H9 (cell line): Measurements from ENCODE around the gene SLC35B4. TPM values are rescaled to one million over a fixed set of nuclear protein-coding genes. Genes with fewer than 3 reads are reported as not detected.

Experiments
- DNase-seq: peaks from one replicate; pipeline ENCODE4 v3.0.0-alpha.2; 2017
- H2AFZ ChIP-seq: one replicate; pipeline ENCODE4 v1.6.1; 2013; ENCODE audit warnings: mild to moderate bottlenecking, low read length, control low read depth, moderate library complexity
- H2AK5ac ChIP-seq: 2 replicates; pipeline ENCODE4 v1.6.1; 2013; ENCODE audit warnings: low read length, control low read depth, mixed read lengths; ENCODE audit not compliant: insufficient read length
- H2BK120ac ChIP-seq: one replicate; pipeline ENCODE4 v1.6.1; 2013; ENCODE audit warnings: low read depth, mild to moderate bottlenecking, low read length, control low read depth, inconsistent platforms; ENCODE audit not compliant: poor library complexity, severe bottlenecking
- H2BK12ac ChIP-seq: 2 replicates; pipeline ENCODE4 v1.6.1; 2013; ENCODE audit warnings: low read length, control low read depth, mixed read lengths, low read depth; ENCODE audit not compliant: insufficient read length
- H2BK15ac ChIP-seq: 2 replicates; pipeline ENCODE4 v1.6.1; 2013; ENCODE audit warnings: low read depth, low read length, control low read depth
- H2BK20ac ChIP-seq: one replicate; pipeline ENCODE4 v1.6.1; 2013; ENCODE audit warnings: low read depth, mild to moderate bottlenecking, low read length, control low read depth, inconsistent platforms; ENCODE audit not compliant: poor library complexity, severe bottlenecking
- H2BK5ac ChIP-seq: 2 replicates; pipeline ENCODE4 v1.6.1; 2013; ENCODE audit warnings: low read length, control low read depth, mixed read lengths; ENCODE audit not compliant: insufficient read length
- H3K14ac ChIP-seq: 2 replicates; pipeline ENCODE4 v1.6.1; 2013; ENCODE audit warnings: low read length, control low read depth; ENCODE audit not compliant: insufficient read depth
- H3K18ac ChIP-seq: 2 replicates; pipeline ENCODE4 v1.6.1; 2013; ENCODE audit warnings: low read depth, mild to moderate bottlenecking, mixed read lengths, low read length, control low read depth; ENCODE audit not compliant: insufficient read length
- H3K23ac ChIP-seq: 2 replicates; pipeline ENCODE4 v1.6.1; 2013; ENCODE audit warnings: low read length, control low read depth, mixed read lengths, low read depth; ENCODE audit not compliant: insufficient read length
- H3K23me2 ChIP-seq: 2 replicates; pipeline ENCODE4 v1.6.1; 2013; ENCODE audit warnings: low read depth, mild to moderate bottlenecking, mixed read lengths, low read length, control low read depth; ENCODE audit not compliant: insufficient read length, poor library complexity, severe bottlenecking
- H3K27ac ChIP-seq: 2 replicates; pipeline ENCODE4 v1.5.1; 2013; ENCODE audit warnings: low read length, control low read depth, mixed read lengths, low read depth; ENCODE audit not compliant: insufficient read length
- H3K27me3 ChIP-seq: 2 replicates; pipeline ENCODE4 v1.6.1; 2013; ENCODE audit warnings: low read length, control low read depth, inconsistent platforms; ENCODE audit not compliant: insufficient read depth
- H3K4ac ChIP-seq: 2 replicates; pipeline ENCODE4 v1.6.1; 2013; ENCODE audit warnings: low read depth, mild to moderate bottlenecking, control low read depth, inconsistent platforms, low read length, moderate library complexity
- H3K4me1 ChIP-seq: 2 replicates; pipeline ENCODE4 v1.6.1; 2013; ENCODE audit warnings: low read length, control low read depth, inconsistent platforms; ENCODE audit not compliant: insufficient read depth
- H3K4me2 ChIP-seq: 2 replicates; pipeline ENCODE4 v1.6.1; 2013; ENCODE audit warnings: low read length, control low read depth, mixed read lengths; ENCODE audit not compliant: insufficient read length, insufficient read depth
- H3K56ac ChIP-seq: 2 replicates; pipeline ENCODE4 v1.6.1; 2013; ENCODE audit warnings: low read depth, mild to moderate bottlenecking, mixed read lengths, low read length, control low read depth; ENCODE audit not compliant: insufficient read length
- H3K79me1 ChIP-seq: 2 replicates; pipeline ENCODE4 v1.6.1; 2013; ENCODE audit warnings: low read depth, mild to moderate bottlenecking, moderate library complexity, low read length, control low read depth, inconsistent platforms; ENCODE audit not compliant: insufficient read depth, poor library complexity, severe bottlenecking
- H3K79me2 ChIP-seq: 2 replicates; pipeline ENCODE4 v1.6.1; 2013; ENCODE audit warnings: low read length, control low read depth, inconsistent platforms; ENCODE audit not compliant: insufficient read depth
- H3K9ac ChIP-seq: 2 replicates; pipeline ENCODE4 v1.6.1; 2013; ENCODE audit warnings: low read length, control low read depth, mixed read lengths; ENCODE audit not compliant: insufficient read length; ENCODE audit errors: extremely low read depth
- H3K9me3 ChIP-seq: one replicate; pipeline ENCODE4 v1.6.1; 2013; ENCODE audit warnings: low read depth, low read length, inconsistent platforms; ENCODE audit not compliant: control insufficient read depth
- H3T11ph ChIP-seq: one replicate; pipeline ENCODE4 v1.6.1; 2013; ENCODE audit warnings: mild to moderate bottlenecking, low read length, control low read depth, inconsistent platforms
- H4K20me1 ChIP-seq: one replicate; pipeline ENCODE4 v1.6.1; 2013; ENCODE audit not compliant: control insufficient read depth, insufficient read length, insufficient read depth
- H4K5ac ChIP-seq: 2 replicates; pipeline ENCODE4 v1.6.1; 2013; ENCODE audit warnings: low read depth, mild to moderate bottlenecking, mixed read lengths, low read length, control low read depth; ENCODE audit not compliant: insufficient read length
- H4K8ac ChIP-seq: replicated peaks from 2 replicates; pipeline ENCODE4 v1.6.1; 2013; ENCODE audit warnings: low read length, control low read depth, mixed read lengths, low read depth; ENCODE audit not compliant: insufficient read length
- H4K91ac ChIP-seq: 2 replicates; pipeline ENCODE4 v1.6.1; 2013; ENCODE audit warnings: low read depth, mild to moderate bottlenecking, moderate library complexity, mixed read lengths, low read length, control low read depth; ENCODE audit not compliant: insufficient read length
- H3K27ac Mint-ChIP-seq, 3 experiments: 2 replicates in 2 of 3; 3 replicates in 1 of 3; pipeline ENCODE4 v1.8.0; 2020 to 2021; ENCODE audit warnings: mixed read lengths in 3 of 3, mild to moderate bottlenecking in 1 of 3, moderate library complexity in 1 of 3
- H3K27me3 Mint-ChIP-seq: 2 replicates; pipeline ENCODE4 v1.8.0; 2021; ENCODE audit warnings: low read depth, mild to moderate bottlenecking, moderate library complexity, mixed read lengths
- H3K36me3 Mint-ChIP-seq, 3 experiments: 2 replicates in 2 of 3; 3 replicates in 1 of 3; pipeline ENCODE4 v1.8.0; 2020 to 2021; ENCODE audit warnings: low read depth in 3 of 3, mixed read lengths in 3 of 3; ENCODE audit not compliant: insufficient read depth in 1 of 3
- H3K4me1 Mint-ChIP-seq, 2 experiments: 2 replicates each; pipeline ENCODE4 v1.8.0; 2020; ENCODE audit warnings: mixed read lengths in 2 of 2
- H3K4me3 Mint-ChIP-seq, 2 experiments: 2 replicates in 1 of 2; 3 replicates in 1 of 2; pipeline ENCODE4 v1.8.0; 2020 to 2021; ENCODE audit warnings: mild to moderate bottlenecking in 2 of 2, mixed read lengths in 2 of 2, moderate library complexity in 1 of 2
- H3K9me3 Mint-ChIP-seq, 2 experiments: 2 replicates in 1 of 2; 3 replicates in 1 of 2; pipeline ENCODE4 v1.8.0; 2020; ENCODE audit warnings: mild to moderate bottlenecking in 2 of 2, mixed read lengths in 2 of 2, moderate library complexity in 1 of 2
- CTCF ChIP-seq: fragments of 200-600 bp; sonication (generic); conservative IDR thresholded peaks from 3 replicates; pipeline ENCODE4 v1.8.0; 2021; ENCODE audit warnings: antibody characterized with exemption, mild to moderate bottlenecking
- WGBS: extraction: QIAGEN DNeasy Blood & Tissue Kit; methylation state at CpG from one replicate; pipeline ENCODE4 v1.1.7; 2013; ENCODE audit warnings: missing lambda C conversion rate, low lambda C conversion rate, mixed read lengths; ENCODE audit not compliant: insufficient read length; ENCODE audit errors: extremely low coverage; 5-methylcytosine and 5-hydroxymethylcytosine counted together
- total RNA-seq: library from RNA; stranded (reverse); gene quantifications from 2 replicates; pipeline ENCODE4 v1.2.1, GENCODE V29; 2021

SLC35B4 gene
- total RNA-seq, 1 experiment from 2014 or later, result 33.4 TPM

DNA sequence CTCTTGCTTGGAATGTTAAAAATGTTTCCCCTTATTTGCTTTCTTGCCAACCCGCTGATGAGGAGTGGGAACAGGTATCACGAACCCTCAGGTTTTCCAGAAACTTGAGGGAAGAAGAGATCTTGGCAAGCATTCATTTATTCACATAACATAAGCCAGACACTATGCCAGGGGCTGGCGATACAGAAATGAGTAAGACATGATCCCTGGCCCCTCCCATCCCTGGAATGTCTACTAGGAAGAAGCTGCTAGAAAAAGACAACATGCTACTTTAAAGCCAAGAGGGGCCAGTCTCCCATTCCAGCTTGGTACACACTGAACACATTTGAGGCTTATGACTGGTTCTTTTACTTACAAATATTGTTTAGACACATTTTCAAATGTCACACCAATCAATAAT lies 26.4 kb downstream of the SLC35B4 start:
- Histone ChIP-seq H2BK12ac (no peak overlapping the region), H2BK120ac (no peak overlapping the region), H3K4ac (no peak overlapping the region), H3K27ac (no peak overlapping the region), H2AFZ (no peak overlapping the region), H3K79me2 (no peaks in the 10 kb centered on the region), H4K91ac (no peak overlapping the region), H3K23ac (no peak overlapping the region), H3K4me1 (no peaks in the 10 kb centered on the region), H4K5ac (no peak overlapping the region), H4K8ac (no peak overlapping the region), H3K79me1 (no peaks in the 10 kb centered on the region), H2BK20ac (no peak overlapping the region), H3K56ac (no peak overlapping the region), H4K20me1 (no peaks in the 10 kb centered on the region), H3K4me2 (no peak overlapping the region), H2AK5ac (no peak overlapping the region), H3K23me2 (no peaks in the 10 kb centered on the region), H3K9me3 (no peaks in the 10 kb centered on the region), H3K27me3 (no peaks in the 10 kb centered on the region), H2BK15ac (no peak overlapping the region), H3T11ph (no peak overlapping the region), H3K18ac (no peak overlapping the region), H2BK5ac (no peak overlapping the region), H3K14ac (no peak overlapping the region), H3K9ac (no peak overlapping the region)
- Mint-ChIP-seq H3K27me3 (no peaks in the 10 kb centered on the region), H3K9me3 (no peaks in the 10 kb centered on the region), H3K4me1 (peaks cover 9 to 11% of the 10 kb centered on the region in 2 experiments; a peak in 3 of 4 replicates), H3K36me3 (peaks cover 12 to 18% (median 15%) of the 10 kb centered on the region in 3 experiments; a peak in 6 of 7 replicates), H3K27ac (no peak overlapping the region), H3K4me3 (no peak overlapping the region)
- WGBS, result no CpG with 5 or more reads among the region's 3 CpGs
- no peak for TF ChIP-seq CTCF
- no peak for DNase-seq
